Ovary (tissue), 3 donors: ENCODE data around the gene TENM4.

Source experiments
- EP300 ChIP-seq: sonication (generic); formaldehyde crosslinking; IDR thresholded peaks from one replicate; pipeline ENCODE4 v1.6.1; 2017; ENCODE audit warnings: antibody characterized with exemption
- TF ChIP-seq, protein P1 (sequence below), 3 donors: fragments of 450-650 bp in 2 of 3; fragments of 200-600 bp in 1 of 3; IDR thresholded peaks; one replicate each; pipeline versions ENCODE4 v1.5.1 to v1.8.0; 2016 to 2022; ENCODE audit warnings: antibody characterized with exemption in 3 of 3, mild to moderate bottlenecking in 1 of 3
- donor health status: DM: no; HTN: no; CAD: no.

DNA sequence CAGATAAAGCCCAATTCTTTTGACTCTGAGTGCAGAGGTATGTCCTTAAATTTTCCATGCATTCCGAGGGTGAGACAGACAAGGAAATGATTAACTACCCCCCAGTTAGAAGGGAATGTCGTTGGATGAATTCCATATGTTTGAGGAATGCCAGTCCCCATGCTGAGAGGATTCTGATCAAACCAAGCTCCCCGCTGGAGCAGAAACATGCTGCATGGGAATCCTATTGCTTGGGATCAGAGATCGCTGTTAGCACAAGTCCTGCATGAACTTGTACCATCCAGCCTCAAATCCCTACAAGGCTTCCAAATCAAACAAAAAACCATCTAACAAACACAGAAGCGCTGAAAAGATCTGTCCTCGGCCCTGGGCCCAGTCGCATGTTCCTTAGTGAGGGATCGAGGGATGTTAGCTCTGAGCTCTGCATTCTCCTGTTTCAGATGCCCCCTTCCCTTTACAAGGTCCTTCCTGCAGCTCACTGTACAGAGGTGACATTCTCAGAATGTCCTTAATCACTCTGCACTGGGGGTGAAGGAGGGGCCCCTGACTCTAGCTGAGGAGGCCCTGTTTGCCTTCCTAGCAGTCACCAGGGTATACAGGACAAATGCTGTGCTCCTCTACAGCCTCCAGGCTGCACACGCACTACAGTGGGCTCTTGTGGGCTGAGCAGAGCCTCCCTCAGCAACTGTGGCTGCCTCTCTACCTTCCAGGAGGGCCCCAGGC lies 353.4 kb downstream of the TENM4 start:
- TF ChIP-seq EP300, result no peak
- TF ChIP-seq, protein P1, sequence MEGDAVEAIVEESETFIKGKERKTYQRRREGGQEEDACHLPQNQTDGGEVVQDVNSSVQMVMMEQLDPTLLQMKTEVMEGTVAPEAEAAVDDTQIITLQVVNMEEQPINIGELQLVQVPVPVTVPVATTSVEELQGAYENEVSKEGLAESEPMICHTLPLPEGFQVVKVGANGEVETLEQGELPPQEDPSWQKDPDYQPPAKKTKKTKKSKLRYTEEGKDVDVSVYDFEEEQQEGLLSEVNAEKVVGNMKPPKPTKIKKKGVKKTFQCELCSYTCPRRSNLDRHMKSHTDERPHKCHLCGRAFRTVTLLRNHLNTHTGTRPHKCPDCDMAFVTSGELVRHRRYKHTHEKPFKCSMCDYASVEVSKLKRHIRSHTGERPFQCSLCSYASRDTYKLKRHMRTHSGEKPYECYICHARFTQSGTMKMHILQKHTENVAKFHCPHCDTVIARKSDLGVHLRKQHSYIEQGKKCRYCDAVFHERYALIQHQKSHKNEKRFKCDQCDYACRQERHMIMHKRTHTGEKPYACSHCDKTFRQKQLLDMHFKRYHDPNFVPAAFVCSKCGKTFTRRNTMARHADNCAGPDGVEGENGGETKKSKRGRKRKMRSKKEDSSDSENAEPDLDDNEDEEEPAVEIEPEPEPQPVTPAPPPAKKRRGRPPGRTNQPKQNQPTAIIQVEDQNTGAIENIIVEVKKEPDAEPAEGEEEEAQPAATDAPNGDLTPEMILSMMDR (IDR thresholded peaks at IDR 0.05), result no peak
